K562 (cell line): ENCODE results near the gene NECTIN4. TPM values are rescaled to one million over a fixed set of nuclear protein-coding genes. Genes with fewer than 3 reads are reported as not detected.

ENCODE experiments used
- ATF3 ChIP-seq, 2 experiments: fragments of 450-650 bp in 1 of 2; sonication (generic) in 1 of 2; formaldehyde crosslinking in 1 of 2; IDR thresholded peaks in 1 of 2; conservative IDR thresholded peaks in 1 of 2; 2 replicates each; pipeline versions ENCODE4 v1.6.1 to v1.8.1; 2016 to 2023; ENCODE audit warnings: mild to moderate bottlenecking in 2 of 2, moderate library complexity in 2 of 2, inconsistent platforms in 1 of 2, missing genetic modification reagents in 1 of 2
- FOSL1 ChIP-seq: fragments of 200-800 bp; sonication (Bioruptor generic); conservative IDR thresholded peaks from 2 replicates; pipeline ENCODE4 v1.6.1; 2016; ENCODE audit warnings: missing genetic modification characterization, missing compliant biosample characterization
- IFI16 ChIP-seq: fragments of 250-450 bp; sonication (Bioruptor Pico); IDR thresholded peaks from 2 replicates; pipeline ENCODE4 v2.1.2; 2022; ENCODE audit warnings: mild to moderate bottlenecking, inconsistent platforms
- MGA ChIP-seq: fragments of 450-650 bp; IDR thresholded peaks from 2 replicates; pipeline ENCODE4 v1.6.1; 2016; ENCODE audit warnings: mild to moderate bottlenecking, moderate library complexity
- MYNN ChIP-seq, 2 experiments: sonication (generic); formaldehyde crosslinking in 1 of 2; IDR thresholded peaks; 2 replicates each; pipeline versions ENCODE4 v1.5.0 to v1.6.1; 2016 to 2020; ENCODE audit warnings: antibody characterized with exemption in 1 of 2, missing genetic modification reagents in 1 of 2
- PKNOX1 ChIP-seq: fragments of 450-650 bp; IDR thresholded peaks from 2 replicates; pipeline ENCODE4 v1.6.1; 2016
- THRA ChIP-seq: fragments of 450-650 bp; IDR thresholded peaks from 2 replicates; pipeline ENCODE4 v1.6.1; 2017; ENCODE audit warnings: mild to moderate bottlenecking, moderate library complexity
- ZFX ChIP-seq: sonication (generic); formaldehyde crosslinking; IDR thresholded peaks from 2 replicates; pipeline ENCODE4 v1.8.0; 2022; ENCODE audit warnings: mild to moderate bottlenecking, missing genetic modification reagents, moderate library complexity
- polyA plus RNA-seq, 8 experiments: library from polyadenylated mRNA; depleted of rRNA in 4 of 8; stranded (reverse) in 5 of 8; unstranded in 3 of 8; fragments of >200 nt; fragmentation: Nextera tagmentation in 2 of 8; fragmentation: Illumina TruSeq in 1 of 8; extraction: Ambion mirVana in 2 of 8; extraction: Trizol in 1 of 8; gene quantifications; 2 replicates each; pipeline versions ENCODE4 v1.2.1 to v1.2.3, GENCODE V29; 2011 to 2014; ENCODE audit warnings: inconsistent platforms in 1 of 8, missing spikeins in 1 of 8
- total RNA-seq, 7 experiments: library from RNA; depleted of rRNA in 6 of 7; stranded (reverse); fragments of >200 nt in 6 of 7; fragmentation: Illumina TruSeq in 2 of 7; extraction: Trizol in 2 of 7; gene quantifications; 2 replicates each; pipeline versions ENCODE4 v1.2.1 to v1.2.3, GENCODE V29; 2011 to 2021; ENCODE audit warnings: low replicate concordance in 1 of 7

The NECTIN4 gene
- total and polyA plus RNA-seq, 9 of the 15 experiments (the other 6 are each of a cell fraction or from before 2014, with no cell fraction given) = 0.01 to 0.09 TPM; not detected in 7

- peak; percentile 36 for TF ChIP-seq MGA
- TF ChIP-seq FOSL1 (tag) = peak; percentile 65
- TF ChIP-seq PKNOX1 = peak; percentile 58
- peak; percentile 72 for TF ChIP-seq ATF3 (IDR thresholded peaks at IDR 0.05)
- no peak for TF ChIP-seq ATF3 (CRISPR knock-in tag; conservative IDR thresholded peaks at IDR 0.05)
- no peak for TF ChIP-seq THRA
- TF ChIP-seq ZFX (CRISPR knock-in tag) = no peak
- TF ChIP-seq IFI16 = no peak
- 0 out of 2 replicates have a peak, but pooled peaks have one; percentile 17 for TF ChIP-seq MYNN (IDR thresholded peaks at IDR 0.05)
- TF ChIP-seq MYNN (CRISPR knock-in tag; IDR thresholded peaks at IDR 0.05) = no peak
Measured at GRCh38 chr1:161052899-161053298, 36.5 kb downstream of the NECTIN4 start (continued).
